Panc1 (cell line): Measurements from ENCODE around the gene CACUL1. TPM values are rescaled to one million over a fixed set of nuclear protein-coding genes. Genes with fewer than 3 reads are reported as not detected.
"Not testable (repeated sequence)": the region's sequence is repeated elsewhere in the genome, so short reads cannot be mapped to it uniquely, and the experiment has no call there.

Experiments used
- ATAC-seq: fragments of 200-7000 bp; cut with Tn5 transposase; 2 replicates; pipeline ENCODE4 v1.9.1; 2020; ENCODE audit warnings: mild to moderate bottlenecking, moderate library complexity
- BruUV-seq: library from RNA; stranded (reverse); fragments of 400-500 nt; replicated peaks from 2 replicates; lab custom pipeline; 2021; lab: Mats Ljungman, UMichigan
- CTCF ChIA-PET: fragments of 300-600 bp; sonication (Branson Sonifier 250); formaldehyde crosslinking; loops from one replicate; lab custom pipeline; 2022; ENCODE audit warnings: antibody characterized with exemption; lab: Charles Lee
- POLR2A ChIA-PET: fragments of 300-600 bp; sonication (Branson Sonifier 250); formaldehyde crosslinking; loops from one replicate; lab custom pipeline; 2022; ENCODE audit warnings: antibody characterized with exemption; lab: Charles Lee
- DNase-seq: peaks from one replicate; pipeline ENCODE4 v3.0.0-alpha.2; 2010; ENCODE audit warnings: low read depth, low spot score
- H3K27ac ChIP-seq: 2 replicates; pipeline ENCODE4 v1.5.1; 2011; ENCODE audit warnings: mild to moderate bottlenecking, low read length, inconsistent platforms
- H3K27me3 ChIP-seq: fragments of 200-500 bp; sonication (Bioruptor generic); 2 replicates; pipeline ENCODE4 v1.6.0; 2014; ENCODE audit warnings: low read length, inconsistent platforms; ENCODE audit not compliant: control insufficient read depth, insufficient read depth
- H3K36me3 ChIP-seq: fragments of 200-500 bp; sonication (Bioruptor generic); 2 replicates; pipeline ENCODE4 v1.5.1; 2014; ENCODE audit warnings: inconsistent platforms, mild to moderate bottlenecking, low read length, moderate library complexity; ENCODE audit not compliant: control insufficient read depth, insufficient read depth
- H3K4me1 ChIP-seq: 2 replicates; pipeline ENCODE4 v1.5.1; 2011; ENCODE audit warnings: inconsistent platforms, mild to moderate bottlenecking, low read length, moderate library complexity; ENCODE audit not compliant: control insufficient read depth, insufficient read depth
- H3K4me3 ChIP-seq, 2 experiments: 2 replicates each; pipeline ENCODE4 v1.5.1; 2011 to 2012; ENCODE audit warnings: low read depth in 2 of 2, low read length in 2 of 2, mild to moderate bottlenecking in 2 of 2, inconsistent platforms in 1 of 2, moderate library complexity in 1 of 2
- H3K9me3 ChIP-seq: fragments of 200-500 bp; sonication (Bioruptor generic); 2 replicates; pipeline ENCODE4 v1.5.1; 2014; ENCODE audit warnings: low read depth, mild to moderate bottlenecking, inconsistent platforms, low read length, moderate library complexity; ENCODE audit not compliant: control insufficient read depth, insufficient read depth
- POLR2AphosphoS5 ChIP-seq: IDR thresholded peaks from 2 replicates; pipeline ENCODE4 v1.6.1; 2012; ENCODE audit warnings: mild to moderate bottlenecking, low read depth, low read length, moderate library complexity
- REST ChIP-seq, 2 experiments: IDR thresholded peaks; 2 replicates each; pipeline ENCODE4 v1.6.1; 2011 to 2012; ENCODE audit warnings: low read depth in 2 of 2, control low read depth in 1 of 2, low read length in 1 of 2, mild to moderate bottlenecking in 1 of 2, moderate library complexity in 1 of 2; ENCODE audit not compliant: insufficient read depth in 1 of 2
- SIN3A ChIP-seq: IDR thresholded peaks from 2 replicates; pipeline ENCODE4 v1.6.1; 2012; ENCODE audit warnings: low read depth, mild to moderate bottlenecking, low read length, moderate library complexity, borderline replicate concordance; ENCODE audit not compliant: insufficient read depth
- TCF7L2 ChIP-seq: IDR thresholded peaks from 2 replicates; pipeline ENCODE4 v1.6.1; 2011; ENCODE audit warnings: mild to moderate bottlenecking, low read depth, low read length, inconsistent platforms
- in situ Hi-C: cut with HindIII; loops from 2 replicates; pipeline ENCODE4 v1.10.0; 2016; ENCODE audit warnings: low sequenced_read_pairs, low pct_unique_long_range_greater_than_20kb
- intact Hi-C: fragments of 100-400 bp; cut with micrococcal nuclease; formaldehyde crosslinking; loops from one replicate; pipeline ENCODE4 v1.10.0; 2022; ENCODE audit not compliant: unreplicated experiment
- total RNA-seq: library from RNA; stranded (reverse); gene quantifications from one replicate; pipeline ENCODE4 v1.2.1, GENCODE V29; 2021; ENCODE audit not compliant: unreplicated experiment
- TF ChIP-seq, protein P1 (sequence below): fragments of 450-650 bp; IDR thresholded peaks from 2 replicates; pipeline ENCODE4 v1.5.1; 2017; ENCODE audit warnings: mild to moderate bottlenecking

The CACUL1 gene
- total RNA-seq, 1 experiment from 2014 or later: 44.1 TPM

DNA sequence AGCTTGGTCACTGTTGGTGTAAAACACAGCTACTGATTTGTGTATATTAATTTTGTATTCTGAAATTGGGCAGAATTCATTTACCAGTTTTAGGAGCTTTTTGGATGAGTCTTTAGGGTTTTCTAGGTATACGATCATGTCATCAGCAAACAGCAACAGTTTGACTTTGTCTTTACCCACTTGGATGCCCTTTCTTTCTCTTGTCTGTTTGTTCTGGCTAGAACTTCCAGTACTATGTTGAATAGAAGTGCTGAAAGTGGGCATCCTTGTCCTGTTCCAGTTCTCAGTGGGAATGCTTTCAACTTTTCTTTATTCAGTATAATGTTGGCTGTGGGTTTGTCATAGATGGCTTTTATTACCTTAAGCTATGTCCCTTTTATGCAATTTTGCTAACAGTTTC, 109.5 kb downstream of the CACUL1 start:
- H3K4me1 ChIP-seq, H3K36me3 ChIP-seq, intact Hi-C loops, H3K27me3 ChIP-seq, CTCF ChIA-PET, in situ Hi-C loops, POLR2A ChIA-PET, DNase-seq, H3K4me3 ChIP-seq, BruUV-seq, H3K27ac ChIP-seq, H3K9me3 ChIP-seq, ATAC-seq: not testable (repeated sequence)

- Histone ChIP-seq H3K4me1 (no peaks in the 10 kb centered on the region), H3K27me3 (peaks cover 12% of the 10 kb centered on the region), H3K36me3 (no peaks in the 10 kb centered on the region), H3K27ac (no peak overlapping the region), H3K9me3 (no peaks in the 10 kb centered on the region), H3K4me3 (no peak overlapping the region)
- TF ChIP-seq SIN3A: no peak
- TF ChIP-seq TCF7L2: no peak
- TF ChIP-seq, protein P1, sequence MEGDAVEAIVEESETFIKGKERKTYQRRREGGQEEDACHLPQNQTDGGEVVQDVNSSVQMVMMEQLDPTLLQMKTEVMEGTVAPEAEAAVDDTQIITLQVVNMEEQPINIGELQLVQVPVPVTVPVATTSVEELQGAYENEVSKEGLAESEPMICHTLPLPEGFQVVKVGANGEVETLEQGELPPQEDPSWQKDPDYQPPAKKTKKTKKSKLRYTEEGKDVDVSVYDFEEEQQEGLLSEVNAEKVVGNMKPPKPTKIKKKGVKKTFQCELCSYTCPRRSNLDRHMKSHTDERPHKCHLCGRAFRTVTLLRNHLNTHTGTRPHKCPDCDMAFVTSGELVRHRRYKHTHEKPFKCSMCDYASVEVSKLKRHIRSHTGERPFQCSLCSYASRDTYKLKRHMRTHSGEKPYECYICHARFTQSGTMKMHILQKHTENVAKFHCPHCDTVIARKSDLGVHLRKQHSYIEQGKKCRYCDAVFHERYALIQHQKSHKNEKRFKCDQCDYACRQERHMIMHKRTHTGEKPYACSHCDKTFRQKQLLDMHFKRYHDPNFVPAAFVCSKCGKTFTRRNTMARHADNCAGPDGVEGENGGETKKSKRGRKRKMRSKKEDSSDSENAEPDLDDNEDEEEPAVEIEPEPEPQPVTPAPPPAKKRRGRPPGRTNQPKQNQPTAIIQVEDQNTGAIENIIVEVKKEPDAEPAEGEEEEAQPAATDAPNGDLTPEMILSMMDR: no peak
- TF ChIP-seq POLR2AphosphoS5: no peak
- TF ChIP-seq REST (IDR thresholded peaks at IDR 0.05; ENCODE audit: insufficient read depth in 1 of 2, low read depth in 2 of 2, low read length in 1 of 2): no peak
- ChIA-PET POLR2A (no interaction called here), CTCF (no interaction called here)
- in situ Hi-C loops (no loop called here), intact Hi-C loops (no loop called here)
- ATAC-seq: no peak
- BruUV-seq: no TSS peak
- DNase-seq: no peak
Measured at GRCh38 chr10:118642228-118642627, 112.5 kb downstream of the CACUL1 start.

- H3K27me3 ChIP-seq: peaks cover 15% of the 10 kb centered on the region
- no peak overlapping the region for H3K27ac ChIP-seq
- no peak for ATAC-seq
- no peaks in the 10 kb centered on the region for H3K36me3 ChIP-seq
- H3K4me1 ChIP-seq: no peaks in the 10 kb centered on the region
- H3K4me3 ChIP-seq: no peak overlapping the region
- TF ChIP-seq REST (IDR thresholded peaks at IDR 0.05; ENCODE audit: insufficient read depth in 1 of 2, low read depth in 2 of 2, low read length in 1 of 2) (no peak), SIN3A (no peak), POLR2AphosphoS5 (no peak), TCF7L2 (no peak)
- TF ChIP-seq, protein P1: no peak
- H3K9me3 ChIP-seq: no peaks in the 10 kb centered on the region
- in situ Hi-C loops: no loop called here
- no peak for DNase-seq
- intact Hi-C loops: no loop called here
- POLR2A ChIA-PET: no interaction called here
- BruUV-seq: no TSS peak
- CTCF ChIA-PET: no interaction called here
Measured at GRCh38 chr10:118638680-118639079, 116.1 kb downstream of the CACUL1 start.
